ENCODE data around the gene LDB2. TPM values are rescaled to one million over a fixed set of nuclear protein-coding genes. Genes with fewer than 3 reads are reported as not detected.

Gene LDB2
- total RNA-seq, 1 experiment from 2014 or later, result not detected

- no peaks in the 10 kb centered on the region for H3F3A ChIP-seq (ENCODE audit: low read length, unreplicated experiment)
- no peaks in the 10 kb centered on the region for H3K79me2 ChIP-seq (ENCODE audit: low read length)
- POLR2A ChIA-PET (ENCODE audit: unreplicated experiment), result no interaction called here
- H3K27ac ChIP-seq (ENCODE audit: low read length), result no peak overlapping the region
- no peaks in the 10 kb centered on the region for H3K9me2 ChIP-seq (replicated peaks; ENCODE audit: low read length)
- TF ChIP-seq EZH2phosphoT487 (IDR thresholded peaks at IDR 0.05; ENCODE audit: borderline replicate concordance, low read length) (no peak), EZH2 (IDR thresholded peaks at IDR 0.05; ENCODE audit: low read length, unreplicated experiment) (no peak)
- no TSS peak for BruUV-seq (replicated peaks)
- no peak overlapping the region for H3K4me3 ChIP-seq (ENCODE audit: low read length)
- H3K4me2 ChIP-seq (ENCODE audit: low read length), result no peak overlapping the region
- ATAC-seq (no peak), DNase-seq (no peak)
- intact Hi-C loops (cut with micrococcal nuclease), result no loop called here
- H3K36me3 ChIP-seq (ENCODE audit: low read depth, low read length), result no peaks in the 10 kb centered on the region
- CTCF ChIA-PET, result no interaction called here
- H3K4me1 ChIP-seq (ENCODE audit: insufficient read depth, low read length), result no peaks in the 10 kb centered on the region
- H3K9me3 ChIP-seq (ENCODE audit: low read length), result no peaks in the 10 kb centered on the region
- no peak overlapping the region for H3K9ac ChIP-seq (ENCODE audit: low read length)
- no peaks in the 10 kb centered on the region for H4K20me1 ChIP-seq (ENCODE audit: low read length)
- H2AFZ ChIP-seq (ENCODE audit: low read length), result no peak overlapping the region
- peaks cover 37% of the 10 kb centered on the region for H3K27me3 ChIP-seq (ENCODE audit: low read length)
Measured at GRCh38 chr4:16846540-16847117, 51.8 kb downstream of the LDB2 start.

GRCh38 chr4:16844816-16845586 lies 53.4 kb downstream of the LDB2 start:
- Histone ChIP-seq H3K4me2 (ENCODE audit: low read length) (no peak overlapping the region), H3K36me3 (ENCODE audit: low read depth, low read length) (no peaks in the 10 kb centered on the region), H3K27me3 (ENCODE audit: low read length) (peaks cover 41% of the 10 kb centered on the region), H3F3A (ENCODE audit: low read length, unreplicated experiment) (no peaks in the 10 kb centered on the region), H3K27ac (ENCODE audit: low read length) (no peak overlapping the region), H2AFZ (ENCODE audit: low read length) (no peak overlapping the region), H3K79me2 (ENCODE audit: low read length) (no peaks in the 10 kb centered on the region), H3K9me2 (replicated peaks; ENCODE audit: low read length) (no peaks in the 10 kb centered on the region), H3K9me3 (ENCODE audit: low read length) (no peaks in the 10 kb centered on the region), H3K4me3 (ENCODE audit: low read length) (no peak overlapping the region), H3K4me1 (ENCODE audit: insufficient read depth, low read length) (no peaks in the 10 kb centered on the region), H4K20me1 (ENCODE audit: low read length) (no peaks in the 10 kb centered on the region), H3K9ac (ENCODE audit: low read length) (no peak overlapping the region)
- ChIA-PET POLR2A (ENCODE audit: unreplicated experiment) (no interaction called here), CTCF (no interaction called here)
- DNase-seq, result no peak
- TF ChIP-seq EZH2 (IDR thresholded peaks at IDR 0.05; ENCODE audit: low read length, unreplicated experiment) (no peak), EZH2phosphoT487 (IDR thresholded peaks at IDR 0.05; ENCODE audit: borderline replicate concordance, low read length) (no peak), CTCF (conservative IDR thresholded peaks at IDR 0.05; ENCODE audit: low read depth, low read length) (no peak)
- no peak for ATAC-seq
- BruUV-seq (replicated peaks), result no TSS peak
- intact Hi-C loops (cut with micrococcal nuclease), result no loop called here

- Histone ChIP-seq H3K9me3 (ENCODE audit: low read length) (no peaks in the 10 kb centered on the region), H3K36me3 (ENCODE audit: low read depth, low read length) (no peaks in the 10 kb centered on the region), H3K9me2 (replicated peaks; ENCODE audit: low read length) (no peaks in the 10 kb centered on the region), H3K4me2 (ENCODE audit: low read length) (no peak overlapping the region), H3K27me3 (ENCODE audit: low read length) (peaks cover 35% of the 10 kb centered on the region), H3F3A (ENCODE audit: low read length, unreplicated experiment) (no peaks in the 10 kb centered on the region), H3K27ac (ENCODE audit: low read length) (no peak overlapping the region), H3K9ac (ENCODE audit: low read length) (no peak overlapping the region), H3K4me1 (ENCODE audit: insufficient read depth, low read length) (no peaks in the 10 kb centered on the region), H3K4me3 (ENCODE audit: low read length) (no peak overlapping the region), H4K20me1 (ENCODE audit: low read length) (no peaks in the 10 kb centered on the region), H2AFZ (ENCODE audit: low read length) (no peak overlapping the region), H3K79me2 (ENCODE audit: low read length) (no peaks in the 10 kb centered on the region)
- ATAC-seq (no peak), DNase-seq (no peak)
- no TSS peak for BruUV-seq (replicated peaks)
- no peak for TF ChIP-seq EZH2phosphoT487 (IDR thresholded peaks at IDR 0.05; ENCODE audit: borderline replicate concordance, low read length)
- intact Hi-C loops (cut with micrococcal nuclease), result no loop called here
- POLR2A ChIA-PET (ENCODE audit: unreplicated experiment), result no interaction called here
- CTCF ChIA-PET, result no interaction called here
Measured at GRCh38 chr4:16843831-16844508, 54.5 kb downstream of the LDB2 start.

Measured in PC-3 (cell line).